Measurements from ENCODE around the gene LILRA6. TPM values are rescaled to one million over a fixed set of nuclear protein-coding genes. Genes with fewer than 3 reads are reported as not detected.
A peak's percentile ranks its signal among the peaks of the same experiment; 100 is the strongest.

LILRA6 gene
- total and polyA plus RNA-seq, 2 of the 13 experiments (the other 11 are each of a cell fraction or from before 2014, with no cell fraction given) = not detected

DNA sequence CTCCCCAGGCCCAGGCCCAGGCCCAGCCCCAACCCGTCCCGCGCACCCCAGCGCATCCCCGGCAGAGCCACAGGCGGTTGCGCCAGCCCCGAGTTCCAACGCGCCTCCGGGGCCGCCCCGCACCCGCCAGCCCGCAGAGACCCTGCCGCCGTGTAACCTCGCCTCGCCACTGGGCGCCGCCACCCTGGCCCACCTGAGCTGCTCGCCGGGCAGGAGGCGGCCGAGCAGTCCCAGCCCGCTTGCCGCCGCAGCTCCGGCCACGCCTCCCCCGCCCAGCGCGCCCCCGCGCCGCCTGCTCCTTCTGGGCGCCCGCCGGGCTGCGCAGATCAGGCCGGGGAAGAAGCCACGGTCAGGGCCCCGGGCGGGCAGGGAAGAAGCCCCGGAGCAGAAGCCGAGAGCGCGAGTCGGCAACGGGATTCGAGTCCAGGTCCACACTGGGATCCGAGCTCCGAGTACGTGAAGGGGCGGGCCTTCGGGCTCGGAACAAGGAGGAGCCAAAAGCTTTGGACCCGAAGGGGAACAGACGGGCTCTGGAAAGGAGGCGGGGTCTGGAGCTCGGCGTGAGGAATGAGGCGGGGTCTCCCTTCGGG is 53.4 kb downstream of the LILRA6 start, which contains the start of gene MBOAT7 (continued):
- TF ChIP-seq, protein P1, sequence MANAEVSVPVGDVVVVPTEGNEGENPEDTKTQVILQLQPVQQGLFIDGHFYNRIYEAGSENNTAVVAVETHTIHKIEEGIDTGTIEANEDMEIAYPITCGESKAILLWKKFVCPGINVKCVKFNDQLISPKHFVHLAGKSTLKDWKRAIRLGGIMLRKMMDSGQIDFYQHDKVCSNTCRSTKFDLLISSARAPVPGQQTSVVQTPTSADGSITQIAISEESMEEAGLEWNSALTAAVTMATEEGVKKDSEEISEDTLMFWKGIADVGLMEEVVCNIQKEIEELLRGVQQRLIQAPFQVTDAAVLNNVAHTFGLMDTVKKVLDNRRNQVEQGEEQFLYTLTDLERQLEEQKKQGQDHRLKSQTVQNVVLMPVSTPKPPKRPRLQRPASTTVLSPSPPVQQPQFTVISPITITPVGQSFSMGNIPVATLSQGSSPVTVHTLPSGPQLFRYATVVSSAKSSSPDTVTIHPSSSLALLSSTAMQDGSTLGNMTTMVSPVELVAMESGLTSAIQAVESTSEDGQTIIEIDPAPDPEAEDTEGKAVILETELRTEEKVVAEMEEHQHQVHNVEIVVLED (CRISPR knock-in tag; IDR thresholded peaks at IDR 0.05; ENCODE audit: borderline replicate concordance) = peak; percentile 51; the same call in 1 of the 2 replicates
- TF ChIP-seq MXI1 (IDR thresholded peaks at IDR 0.05; ENCODE audit: borderline replicate concordance, low read depth, low read length) = peak; percentile 70; the same call in 1 of the 3 replicates
- TF ChIP-seq ZNF234 (CRISPR knock-in tag; conservative IDR thresholded peaks at IDR 0.05) = no peak
- TF ChIP-seq, protein P2, sequence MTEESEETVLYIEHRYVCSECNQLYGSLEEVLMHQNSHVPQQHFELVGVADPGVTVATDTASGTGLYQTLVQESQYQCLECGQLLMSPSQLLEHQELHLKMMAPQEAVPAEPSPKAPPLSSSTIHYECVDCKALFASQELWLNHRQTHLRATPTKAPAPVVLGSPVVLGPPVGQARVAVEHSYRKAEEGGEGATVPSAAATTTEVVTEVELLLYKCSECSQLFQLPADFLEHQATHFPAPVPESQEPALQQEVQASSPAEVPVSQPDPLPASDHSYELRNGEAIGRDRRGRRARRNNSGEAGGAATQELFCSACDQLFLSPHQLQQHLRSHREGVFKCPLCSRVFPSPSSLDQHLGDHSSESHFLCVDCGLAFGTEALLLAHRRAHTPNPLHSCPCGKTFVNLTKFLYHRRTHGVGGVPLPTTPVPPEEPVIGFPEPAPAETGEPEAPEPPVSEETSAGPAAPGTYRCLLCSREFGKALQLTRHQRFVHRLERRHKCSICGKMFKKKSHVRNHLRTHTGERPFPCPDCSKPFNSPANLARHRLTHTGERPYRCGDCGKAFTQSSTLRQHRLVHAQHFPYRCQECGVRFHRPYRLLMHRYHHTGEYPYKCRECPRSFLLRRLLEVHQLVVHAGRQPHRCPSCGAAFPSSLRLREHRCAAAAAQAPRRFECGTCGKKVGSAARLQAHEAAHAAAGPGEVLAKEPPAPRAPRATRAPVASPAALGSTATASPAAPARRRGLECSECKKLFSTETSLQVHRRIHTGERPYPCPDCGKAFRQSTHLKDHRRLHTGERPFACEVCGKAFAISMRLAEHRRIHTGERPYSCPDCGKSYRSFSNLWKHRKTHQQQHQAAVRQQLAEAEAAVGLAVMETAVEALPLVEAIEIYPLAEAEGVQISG (CRISPR knock-in tag; IDR thresholded peaks at IDR 0.05) = peak; percentile 87
- TF ChIP-seq EEA1 (CRISPR knock-in tag; IDR thresholded peaks at IDR 0.05; ENCODE audit: borderline replicate concordance) = no peak
- 0 out of 2 replicates have a peak, but pooled peaks have one; percentile 40 for TF ChIP-seq ZNF567 (CRISPR knock-in tag; IDR thresholded peaks at IDR 0.05; ENCODE audit: borderline replicate concordance)
- TF ChIP-seq, protein P3, sequence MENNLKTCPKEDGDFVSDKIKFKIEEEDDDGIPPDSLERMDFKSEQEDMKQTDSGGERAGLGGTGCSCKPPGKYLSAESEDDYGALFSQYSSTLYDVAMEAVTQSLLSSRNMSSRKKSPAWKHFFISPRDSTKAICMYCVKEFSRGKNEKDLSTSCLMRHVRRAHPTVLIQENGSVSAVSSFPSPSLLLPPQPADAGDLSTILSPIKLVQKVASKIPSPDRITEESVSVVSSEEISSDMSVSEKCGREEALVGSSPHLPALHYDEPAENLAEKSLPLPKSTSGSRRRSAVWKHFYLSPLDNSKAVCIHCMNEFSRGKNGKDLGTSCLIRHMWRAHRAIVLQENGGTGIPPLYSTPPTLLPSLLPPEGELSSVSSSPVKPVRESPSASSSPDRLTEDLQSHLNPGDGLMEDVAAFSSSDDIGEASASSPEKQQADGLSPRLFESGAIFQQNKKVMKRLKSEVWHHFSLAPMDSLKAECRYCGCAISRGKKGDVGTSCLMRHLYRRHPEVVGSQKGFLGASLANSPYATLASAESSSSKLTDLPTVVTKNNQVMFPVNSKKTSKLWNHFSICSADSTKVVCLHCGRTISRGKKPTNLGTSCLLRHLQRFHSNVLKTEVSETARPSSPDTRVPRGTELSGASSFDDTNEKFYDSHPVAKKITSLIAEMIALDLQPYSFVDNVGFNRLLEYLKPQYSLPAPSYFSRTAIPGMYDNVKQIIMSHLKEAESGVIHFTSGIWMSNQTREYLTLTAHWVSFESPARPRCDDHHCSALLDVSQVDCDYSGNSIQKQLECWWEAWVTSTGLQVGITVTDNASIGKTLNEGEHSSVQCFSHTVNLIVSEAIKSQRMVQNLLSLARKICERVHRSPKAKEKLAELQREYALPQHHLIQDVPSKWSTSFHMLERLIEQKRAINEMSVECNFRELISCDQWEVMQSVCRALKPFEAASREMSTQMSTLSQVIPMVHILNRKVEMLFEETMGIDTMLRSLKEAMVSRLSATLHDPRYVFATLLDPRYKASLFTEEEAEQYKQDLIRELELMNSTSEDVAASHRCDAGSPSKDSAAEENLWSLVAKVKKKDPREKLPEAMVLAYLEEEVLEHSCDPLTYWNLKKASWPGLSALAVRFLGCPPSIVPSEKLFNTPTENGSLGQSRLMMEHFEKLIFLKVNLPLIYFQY (CRISPR knock-in tag; IDR thresholded peaks at IDR 0.05; ENCODE audit: borderline replicate concordance) = peak; percentile 34; the same call in 1 of the 2 replicates
- TF ChIP-seq, protein P4, sequence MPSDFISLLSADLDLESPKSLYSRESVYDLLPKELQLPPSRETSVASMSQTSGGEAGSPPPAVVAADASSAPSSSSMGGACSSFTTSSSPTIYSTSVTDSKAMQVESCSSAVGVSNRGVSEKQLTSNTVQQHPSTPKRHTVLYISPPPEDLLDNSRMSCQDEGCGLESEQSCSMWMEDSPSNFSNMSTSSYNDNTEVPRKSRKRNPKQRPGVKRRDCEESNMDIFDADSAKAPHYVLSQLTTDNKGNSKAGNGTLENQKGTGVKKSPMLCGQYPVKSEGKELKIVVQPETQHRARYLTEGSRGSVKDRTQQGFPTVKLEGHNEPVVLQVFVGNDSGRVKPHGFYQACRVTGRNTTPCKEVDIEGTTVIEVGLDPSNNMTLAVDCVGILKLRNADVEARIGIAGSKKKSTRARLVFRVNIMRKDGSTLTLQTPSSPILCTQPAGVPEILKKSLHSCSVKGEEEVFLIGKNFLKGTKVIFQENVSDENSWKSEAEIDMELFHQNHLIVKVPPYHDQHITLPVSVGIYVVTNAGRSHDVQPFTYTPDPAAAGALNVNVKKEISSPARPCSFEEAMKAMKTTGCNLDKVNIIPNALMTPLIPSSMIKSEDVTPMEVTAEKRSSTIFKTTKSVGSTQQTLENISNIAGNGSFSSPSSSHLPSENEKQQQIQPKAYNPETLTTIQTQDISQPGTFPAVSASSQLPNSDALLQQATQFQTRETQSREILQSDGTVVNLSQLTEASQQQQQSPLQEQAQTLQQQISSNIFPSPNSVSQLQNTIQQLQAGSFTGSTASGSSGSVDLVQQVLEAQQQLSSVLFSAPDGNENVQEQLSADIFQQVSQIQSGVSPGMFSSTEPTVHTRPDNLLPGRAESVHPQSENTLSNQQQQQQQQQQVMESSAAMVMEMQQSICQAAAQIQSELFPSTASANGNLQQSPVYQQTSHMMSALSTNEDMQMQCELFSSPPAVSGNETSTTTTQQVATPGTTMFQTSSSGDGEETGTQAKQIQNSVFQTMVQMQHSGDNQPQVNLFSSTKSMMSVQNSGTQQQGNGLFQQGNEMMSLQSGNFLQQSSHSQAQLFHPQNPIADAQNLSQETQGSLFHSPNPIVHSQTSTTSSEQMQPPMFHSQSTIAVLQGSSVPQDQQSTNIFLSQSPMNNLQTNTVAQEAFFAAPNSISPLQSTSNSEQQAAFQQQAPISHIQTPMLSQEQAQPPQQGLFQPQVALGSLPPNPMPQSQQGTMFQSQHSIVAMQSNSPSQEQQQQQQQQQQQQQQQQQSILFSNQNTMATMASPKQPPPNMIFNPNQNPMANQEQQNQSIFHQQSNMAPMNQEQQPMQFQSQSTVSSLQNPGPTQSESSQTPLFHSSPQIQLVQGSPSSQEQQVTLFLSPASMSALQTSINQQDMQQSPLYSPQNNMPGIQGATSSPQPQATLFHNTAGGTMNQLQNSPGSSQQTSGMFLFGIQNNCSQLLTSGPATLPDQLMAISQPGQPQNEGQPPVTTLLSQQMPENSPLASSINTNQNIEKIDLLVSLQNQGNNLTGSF (CRISPR knock-in tag; IDR thresholded peaks at IDR 0.05) = peak; percentile 64
- no peak for TF ChIP-seq SETDB1 (CRISPR knock-in tag; IDR thresholded peaks at IDR 0.05; ENCODE audit: borderline replicate concordance)
- TF ChIP-seq ZNF296 (CRISPR knock-in tag; conservative IDR thresholded peaks at IDR 0.05) = no peak
- TF ChIP-seq, protein P5, sequence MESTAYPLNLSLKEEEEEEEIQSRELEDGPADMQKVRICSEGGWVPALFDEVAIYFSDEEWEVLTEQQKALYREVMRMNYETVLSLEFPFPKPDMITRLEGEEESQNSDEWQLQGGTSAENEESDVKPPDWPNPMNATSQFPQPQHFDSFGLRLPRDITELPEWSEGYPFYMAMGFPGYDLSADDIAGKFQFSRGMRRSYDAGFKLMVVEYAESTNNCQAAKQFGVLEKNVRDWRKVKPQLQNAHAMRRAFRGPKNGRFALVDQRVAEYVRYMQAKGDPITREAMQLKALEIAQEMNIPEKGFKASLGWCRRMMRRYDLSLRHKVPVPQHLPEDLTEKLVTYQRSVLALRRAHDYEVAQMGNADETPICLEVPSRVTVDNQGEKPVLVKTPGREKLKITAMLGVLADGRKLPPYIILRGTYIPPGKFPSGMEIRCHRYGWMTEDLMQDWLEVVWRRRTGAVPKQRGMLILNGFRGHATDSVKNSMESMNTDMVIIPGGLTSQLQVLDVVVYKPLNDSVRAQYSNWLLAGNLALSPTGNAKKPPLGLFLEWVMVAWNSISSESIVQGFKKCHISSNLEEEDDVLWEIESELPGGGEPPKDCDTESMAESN (CRISPR knock-in tag; conservative IDR thresholded peaks at IDR 0.05) = peak; percentile 79; the same call in 1 of the 2 replicates
- TF ChIP-seq ZSCAN9 (CRISPR knock-in tag; IDR thresholded peaks at IDR 0.05; ENCODE audit: borderline replicate concordance) = 0 out of 2 replicates have a peak, but pooled peaks have one; percentile 23

All from HepG2 (cell line).